WERI-Rb-1 (cell line): ENCODE measurements around the gene UBAP2L.
"Not testable (repeated sequence)": the region's sequence is repeated elsewhere in the genome, so short reads cannot be mapped to it uniquely, and the experiment has no call there.

Experiments used
- DNase-seq: peaks from one replicate; pipeline ENCODE4 v3.0.0-alpha.2; 2020
- H3K27ac ChIP-seq: fragments of 250-450 bp; sonication (Bioruptor Pico); 2 replicates; pipeline ENCODE4 v1.5.1; 2020; ENCODE audit warnings: mild to moderate bottlenecking, moderate library complexity
- H3K27me3 ChIP-seq: fragments of 250-450 bp; sonication (Bioruptor Pico); 2 replicates; pipeline ENCODE4 v1.5.1; 2021; ENCODE audit warnings: mild to moderate bottlenecking, low read depth, moderate library complexity; ENCODE audit not compliant: insufficient read depth, severe bottlenecking
- H3K36me3 ChIP-seq: fragments of 250-450 bp; sonication (Bioruptor Pico); 2 replicates; pipeline ENCODE4 v1.5.1; 2020; ENCODE audit warnings: mild to moderate bottlenecking, moderate library complexity
- H3K4me3 ChIP-seq: 2 replicates; pipeline ENCODE4 v1.5.1; 2011; ENCODE audit warnings: low read depth, mild to moderate bottlenecking, control low read depth, low read length
- H3K9me3 ChIP-seq: fragments of 250-450 bp; sonication (Bioruptor Pico); 2 replicates; pipeline ENCODE4 v1.5.1; 2021; ENCODE audit warnings: mild to moderate bottlenecking, moderate library complexity; ENCODE audit not compliant: severe bottlenecking
- CTCF ChIP-seq: IDR thresholded peaks from 2 replicates; pipeline ENCODE4 v1.5.1; 2011; ENCODE audit warnings: low read depth, mild to moderate bottlenecking, control low read depth, inconsistent platforms, low read length

UBAP2L gene

GRCh38 chr1:154220970-154221277, 169 bp downstream of the UBAP2L start:
- peak overlapping the region; percentile 94 for H3K4me3 ChIP-seq
- peak overlapping the region; percentile 96 for H3K27ac ChIP-seq
- no peaks in the 10 kb centered on the region for H3K27me3 ChIP-seq
- peaks cover 2% of the 10 kb centered on the region for H3K9me3 ChIP-seq
- TF ChIP-seq CTCF, result no peak
- H3K36me3 ChIP-seq, result peaks cover 88% of the 10 kb centered on the region
- DNase-seq, result no peak

GRCh38 chr1:154221278-154222001, 685 bp downstream of the UBAP2L start:
- TF ChIP-seq CTCF, result no peak
- DNase-seq, result peak; percentile 87
- peaks cover 2% of the 10 kb centered on the region for H3K9me3 ChIP-seq
- H3K27ac ChIP-seq, result peak overlapping the region; percentile 96
- no peaks in the 10 kb centered on the region for H3K27me3 ChIP-seq
- H3K4me3 ChIP-seq, result peak overlapping the region; percentile 94
- H3K36me3 ChIP-seq, result peaks cover 88% of the 10 kb centered on the region

GRCh38 chr1:154222518-154222917, 1.8 kb downstream of the UBAP2L start:
- DNase-seq, result no peak
- H3K4me3 ChIP-seq, result no peak overlapping the region
- H3K36me3 ChIP-seq, result peaks cover 88% of the 10 kb centered on the region
- H3K9me3 ChIP-seq, result peaks cover 2% of the 10 kb centered on the region
- no peak overlapping the region for H3K27ac ChIP-seq
- no peak for TF ChIP-seq CTCF
- H3K27me3 ChIP-seq, result no peaks in the 10 kb centered on the region

GRCh38 chr1:154222918-154223317, 2.2 kb downstream of the UBAP2L start:
- peaks cover 2% of the 10 kb centered on the region for H3K9me3 ChIP-seq
- H3K27ac ChIP-seq, result no peak overlapping the region
- no peaks in the 10 kb centered on the region for H3K27me3 ChIP-seq
- H3K36me3 ChIP-seq, result peaks cover 88% of the 10 kb centered on the region
- no peak for DNase-seq
- TF ChIP-seq CTCF, result no peak
- H3K4me3 ChIP-seq, result no peak overlapping the region

- Histone ChIP-seq H3K27ac (no peak overlapping the region), H3K9me3 (peaks cover 2% of the 10 kb centered on the region), H3K36me3 (peaks cover 88% of the 10 kb centered on the region), H3K27me3 (no peaks in the 10 kb centered on the region), H3K4me3 (no peak overlapping the region)
- no peak for TF ChIP-seq CTCF
- no peak for DNase-seq
Measured at GRCh38 chr1:154223621-154224020, 2.9 kb downstream of the UBAP2L start.

- TF ChIP-seq CTCF, result no peak
Measured at GRCh38 chr1:154225370-154225769, 4.6 kb downstream of the UBAP2L start.

GRCh38 chr1:154231112-154231511, 10.4 kb downstream of the UBAP2L start:
- H3K36me3 ChIP-seq, result peaks cover 100% of the 10 kb centered on the region
- not testable (repeated sequence) for H3K27me3 ChIP-seq, H3K27ac ChIP-seq, H3K9me3 ChIP-seq, H3K4me3 ChIP-seq, DNase-seq

More at GRCh38 chr1:154225370-154225769, 4.6 kb downstream of the UBAP2L start:
- peaks cover 90% of the 10 kb centered on the region for H3K36me3 ChIP-seq
- H3K27me3 ChIP-seq, result no peaks in the 10 kb centered on the region
- H3K27ac ChIP-seq, result no peak overlapping the region
- DNase-seq, result no peak
- peaks cover 2% of the 10 kb centered on the region for H3K9me3 ChIP-seq
- H3K4me3 ChIP-seq, result no peak overlapping the region

- not testable (repeated sequence) for H3K27me3 ChIP-seq, DNase-seq, H3K9me3 ChIP-seq, H3K27ac ChIP-seq, H3K4me3 ChIP-seq
- H3K36me3 ChIP-seq, result peaks cover 100% of the 10 kb centered on the region
Measured at GRCh38 chr1:154233127-154233526, 12.4 kb downstream of the UBAP2L start.
